Smooth muscle cell (in vitro differentiated cells): Measurements from ENCODE around the gene CXCL1. TPM values are rescaled to one million over a fixed set of nuclear protein-coding genes. Genes with fewer than 3 reads are reported as not detected.

ENCODE experiments used
- DNase-seq: peaks from one replicate; lab custom pipeline; 2025; ENCODE audit not compliant: unreplicated experiment; lab: John Stamatoyannopoulos, UW
- H2AFZ ChIP-seq: fragments of 200-600 bp; sonication (generic); 2 replicates; pipeline ENCODE4 v1.6.0; 2016; ENCODE audit warnings: antibody characterized with exemption, low read depth, mild to moderate bottlenecking
- H3F3A ChIP-seq: fragments of 200-600 bp; sonication (generic); 2 replicates; pipeline ENCODE4 v1.6.0; 2017; ENCODE audit warnings: antibody characterized with exemption, low read depth
- H3K27ac ChIP-seq: fragments of 200-600 bp; sonication (generic); 2 replicates; pipeline ENCODE4 v1.5.1; 2016; ENCODE audit warnings: low read depth, mild to moderate bottlenecking
- H3K27me3 ChIP-seq: fragments of 200-600 bp; sonication (generic); 2 replicates; pipeline ENCODE4 v1.6.1; 2016; ENCODE audit warnings: low read depth, mild to moderate bottlenecking
- H3K36me3 ChIP-seq: fragments of 200-600 bp; sonication (generic); 2 replicates; pipeline ENCODE4 v1.5.1; 2016; ENCODE audit warnings: low read depth
- H3K4me1 ChIP-seq: fragments of 200-600 bp; sonication (generic); 2 replicates; pipeline ENCODE4 v1.5.1; 2016; ENCODE audit warnings: low read depth
- H3K4me2 ChIP-seq: fragments of 200-600 bp; sonication (generic); 2 replicates; pipeline ENCODE4 v1.6.0; 2016; ENCODE audit warnings: mild to moderate bottlenecking
- H3K4me3 ChIP-seq: fragments of 200-600 bp; sonication (generic); 2 replicates; pipeline ENCODE4 v1.5.1; 2016; ENCODE audit warnings: mild to moderate bottlenecking
- H3K79me2 ChIP-seq: fragments of 200-600 bp; sonication (generic); 2 replicates; pipeline ENCODE4 v1.6.0; 2016; ENCODE audit warnings: low read depth, mild to moderate bottlenecking
- H3K9ac ChIP-seq: fragments of 200-600 bp; sonication (generic); 2 replicates; pipeline ENCODE4 v1.6.0; 2016; ENCODE audit warnings: low read depth
- H3K9me3 ChIP-seq: fragments of 200-600 bp; sonication (generic); replicated peaks from 2 replicates; pipeline ENCODE4 v1.5.1; 2016; ENCODE audit warnings: low read depth
- H4K20me1 ChIP-seq: fragments of 200-600 bp; sonication (generic); 2 replicates; pipeline ENCODE4 v1.6.0; 2016; ENCODE audit warnings: low read depth
- CTCF ChIP-seq: fragments of 200-600 bp; sonication (generic); IDR thresholded peaks from 2 replicates; pipeline ENCODE4 v1.5.1; 2017; ENCODE audit warnings: borderline replicate concordance, mild to moderate bottlenecking, antibody characterized with exemption; ENCODE audit not compliant: insufficient read depth, poor library complexity, severe bottlenecking
- WGBS: methylation state at CpG from one replicate; pipeline ENCODE4 v1.1.7; 2016; ENCODE audit warnings: low lambda C conversion rate; 5-methylcytosine and 5-hydroxymethylcytosine counted together
- polyA plus RNA-seq: library from polyadenylated mRNA; unstranded; fragments of >200 nt; fragmentation: Nextera tagmentation; extraction: Ambion mirVana; gene quantifications from 2 replicates; pipeline ENCODE4 v1.2.1, GENCODE V29; 2016
- total RNA-seq: library from RNA; depleted of rRNA; stranded (reverse); fragments of >200 nt; gene quantifications from 2 replicates; pipeline ENCODE4 v1.2.3, GENCODE V29; 2014

The CXCL1 gene
- total and polyA plus RNA-seq, 2 experiments from 2014 or later = 20.9 to 23.2 TPM

- no peak overlapping the region for H3K4me3 ChIP-seq
- H3K4me2 ChIP-seq = no peak overlapping the region
- H3K27me3 ChIP-seq = no peaks in the 10 kb centered on the region
- no peaks in the 10 kb centered on the region for H3K9me3 ChIP-seq
- DNase-seq = no peak
- H3F3A ChIP-seq = no peaks in the 10 kb centered on the region
- no peaks in the 10 kb centered on the region for H3K36me3 ChIP-seq
- 93% methylated on average over 5 of the region's 5 CpGs for WGBS
- no peak for TF ChIP-seq CTCF
- H3K9ac ChIP-seq = no peak overlapping the region
- H2AFZ ChIP-seq = no peak overlapping the region
- H3K79me2 ChIP-seq = no peaks in the 10 kb centered on the region
- no peaks in the 10 kb centered on the region for H4K20me1 ChIP-seq
- H3K4me1 ChIP-seq = no peaks in the 10 kb centered on the region
- H3K27ac ChIP-seq = no peak overlapping the region
These were observed 31.8 kb downstream of the CXCL1 start for GRCh38 chr4:73901031-73901430.

- H3K27me3 ChIP-seq = no peaks in the 10 kb centered on the region
- no peak for TF ChIP-seq CTCF
- no peaks in the 10 kb centered on the region for H3K36me3 ChIP-seq
- H3K9me3 ChIP-seq = no peaks in the 10 kb centered on the region
- no peak overlapping the region for H3K9ac ChIP-seq
- no peak overlapping the region for H3K27ac ChIP-seq
- no peak for DNase-seq
- H3K79me2 ChIP-seq = no peaks in the 10 kb centered on the region
- no peak overlapping the region for H3K4me2 ChIP-seq
- H4K20me1 ChIP-seq = no peaks in the 10 kb centered on the region
- no peak overlapping the region for H2AFZ ChIP-seq
- no peaks in the 10 kb centered on the region for H3F3A ChIP-seq
- no peak overlapping the region for H3K4me3 ChIP-seq
- 68% methylated on average over 1 of the region's 1 CpG for whole genome bisulfite sequencing
- no peaks in the 10 kb centered on the region for H3K4me1 ChIP-seq
These were observed 32.9 kb downstream of the CXCL1 start for GRCh38 chr4:73902038-73902637.

- Histone ChIP-seq H2AFZ (no peak overlapping the region), H3K36me3 (no peaks in the 10 kb centered on the region), H3K4me2 (no peak overlapping the region), H3K27ac (no peak overlapping the region), H3K9me3 (no peaks in the 10 kb centered on the region), H3K27me3 (no peaks in the 10 kb centered on the region), H3K4me3 (no peak overlapping the region), H3K4me1 (no peaks in the 10 kb centered on the region), H3K9ac (no peak overlapping the region), H4K20me1 (no peaks in the 10 kb centered on the region), H3K79me2 (no peaks in the 10 kb centered on the region), H3F3A (no peaks in the 10 kb centered on the region)
- no peak for TF ChIP-seq CTCF
- WGBS = 82% methylated on average over 3 of the region's 3 CpGs
- no peak for DNase-seq
These were observed 33.8 kb downstream of the CXCL1 start for GRCh38 chr4:73902817-73903547.
